Tibial nerve (tissue), 4 donors: ENCODE measurements around the gene FGD6. TPM values are rescaled to one million over a fixed set of nuclear protein-coding genes. Genes with fewer than 3 reads are reported as not detected.
"Not testable (repeated sequence)": the region's sequence is repeated elsewhere in the genome, so short reads cannot be mapped to it uniquely, and the experiment has no call there.

Source experiments
- DNase-seq, 2 donors: peaks; one replicate each; pipeline ENCODE4 v3.0.0-alpha.2; 2019; ENCODE audit warnings: low spot score in 2 of 2
- H3K27ac ChIP-seq, 4 donors: fragments of 200-600 bp; sonication (generic) in 3 of 4; one replicate each; pipeline ENCODE4 v1.5.1; 2017 to 2019; ENCODE audit warnings: mild to moderate bottlenecking in 1 of 4
- H3K27me3 ChIP-seq, 2 donors: fragments of 200-600 bp; sonication (generic) in 1 of 2; one replicate each; pipeline versions ENCODE4 v1.5.1 to v1.6.0; 2017 to 2019
- H3K36me3 ChIP-seq, 3 donors: fragments of 200-600 bp; sonication (generic); one replicate each; pipeline ENCODE4 v1.5.1; 2018 to 2019
- H3K4me1 ChIP-seq, 4 donors: fragments of 200-600 bp; sonication (generic) in 3 of 4; one replicate each; pipeline ENCODE4 v1.5.1; 2017 to 2019
- H3K4me3 ChIP-seq, 4 donors: fragments of 200-600 bp; sonication (generic) in 3 of 4; one replicate each; pipeline ENCODE4 v1.5.1; 2017 to 2019; ENCODE audit warnings: mild to moderate bottlenecking in 1 of 4, moderate library complexity in 1 of 4
- H3K9me3 ChIP-seq, 4 donors: fragments of 200-600 bp; sonication (generic) in 3 of 4; one replicate each; pipeline ENCODE4 v1.5.1; 2017 to 2019
- CTCF ChIP-seq, 5 experiments: fragments of 200-600 bp in 3 of 5; fragments of 450-650 bp in 2 of 5; sonication (generic) in 3 of 5; IDR thresholded peaks; one replicate each; pipeline ENCODE4 v1.5.1; 2016 to 2019; ENCODE audit warnings: antibody characterized with exemption in 5 of 5, mild to moderate bottlenecking in 3 of 5, moderate library complexity in 2 of 5
- EP300 ChIP-seq, 2 donors: sonication (generic); formaldehyde crosslinking; IDR thresholded peaks; one replicate each; pipeline ENCODE4 v1.6.1; 2017; ENCODE audit warnings: antibody characterized with exemption in 2 of 2, mild to moderate bottlenecking in 1 of 2
- POLR2A ChIP-seq, 2 donors: fragments of 450-650 bp; IDR thresholded peaks; one replicate each; pipeline ENCODE4 v1.6.1; 2017; ENCODE audit warnings: antibody characterized with exemption in 2 of 2, mild to moderate bottlenecking in 2 of 2, moderate library complexity in 2 of 2
- WGBS, 2 donors: methylation state at CpG; one replicate each; pipeline ENCODE4 v1.1.5; 2018; 5-methylcytosine and 5-hydroxymethylcytosine counted together
- total RNA-seq, 4 donors: library from RNA; depleted of rRNA; stranded (reverse); fragments of >200 nt; gene quantifications; one replicate each; pipeline ENCODE4 v1.1.0, GENCODE V29; 2016

Gene FGD6
- total RNA-seq, 4 donors from 2014 or later, result 9.2 to 13.4 (median 11.7) TPM

GRCh38 chr12:95146769-95147168 is 70.5 kb downstream of the FGD6 start:
- DNase-seq, result no peak
- Histone ChIP-seq H3K27ac (no peak overlapping the region), H3K4me1 (peaks cover 0 to 5% (median 0%) of the 10 kb centered on the region in 4 donors), H3K27me3 (no peaks in the 10 kb centered on the region), H3K9me3 (no peaks in the 10 kb centered on the region), H3K4me3 (no peak overlapping the region), H3K36me3 (no peaks in the 10 kb centered on the region)
- WGBS, 2 donors, result 37 to 52% methylated on average over 1 of the region's 1 CpG
- no peak for TF ChIP-seq CTCF (IDR thresholded peaks at IDR 0.05)
- no peak for TF ChIP-seq POLR2A (IDR thresholded peaks at IDR 0.05)
- TF ChIP-seq EP300 (IDR thresholded peaks at IDR 0.05), result no peak

GRCh38 chr12:95143621-95144205 is 73.6 kb downstream of the FGD6 start:
- Histone ChIP-seq H3K27ac (no peak overlapping the region), H3K9me3 (no peaks in the 10 kb centered on the region), H3K36me3 (no peaks in the 10 kb centered on the region), H3K27me3 (no peaks in the 10 kb centered on the region), H3K4me3 (no peak overlapping the region), H3K4me1 (peaks cover 0 to 5% (median 0%) of the 10 kb centered on the region in 4 donors)
- TF ChIP-seq EP300 (IDR thresholded peaks at IDR 0.05), result no peak
- no peak for TF ChIP-seq CTCF (IDR thresholded peaks at IDR 0.05)
- TF ChIP-seq POLR2A (IDR thresholded peaks at IDR 0.05), result no peak
- DNase-seq, result no peak
- WGBS, 2 donors, result 45 to 54% methylated on average over 3 of the region's 3 CpGs

GRCh38 chr12:95142431-95143151 is 74.7 kb downstream of the FGD6 start:
- 75 to 80% methylated on average over 2 of the region's 2 CpGs for WGBS, 2 donors
- H3K27ac ChIP-seq, result no peak overlapping the region
- H3K9me3 ChIP-seq, result no peaks in the 10 kb centered on the region
- H3K4me3 ChIP-seq, result no peak overlapping the region
- H3K36me3 ChIP-seq, result peaks cover 0 to 4% (median 0%) of the 10 kb centered on the region in 3 donors
- no peak for DNase-seq
- TF ChIP-seq EP300 (IDR thresholded peaks at IDR 0.05), result no peak
- no peak for TF ChIP-seq POLR2A (IDR thresholded peaks at IDR 0.05)
- TF ChIP-seq CTCF (IDR thresholded peaks at IDR 0.05), result no peak
- H3K4me1 ChIP-seq, result peaks cover 0 to 5% (median 0%) of the 10 kb centered on the region in 4 donors
- H3K27me3 ChIP-seq, result no peaks in the 10 kb centered on the region

- no peaks in the 10 kb centered on the region for H3K27me3 ChIP-seq
- peaks cover 0 to 5% (median 0%) of the 10 kb centered on the region in 4 donors for H3K4me1 ChIP-seq
- H3K4me3 ChIP-seq, result no peak overlapping the region
- DNase-seq, result no peak
- H3K36me3 ChIP-seq, result peaks cover 0 to 7% (median 0%) of the 10 kb centered on the region in 3 donors
- TF ChIP-seq EP300 (IDR thresholded peaks at IDR 0.05) (no peak), CTCF (IDR thresholded peaks at IDR 0.05) (no peak), POLR2A (IDR thresholded peaks at IDR 0.05) (no peak)
- H3K27ac ChIP-seq, result no peak overlapping the region
- no peaks in the 10 kb centered on the region for H3K9me3 ChIP-seq
- 75 to 79% methylated on average over 4 of the region's 4 CpGs for whole genome bisulfite sequencing, 2 donors
Observed at GRCh38 chr12:95141310-95141709, 76.0 kb downstream of the FGD6 start.

GRCh38 chr12:95138031-95138430 is 79.2 kb downstream of the FGD6 start:
- H3K27me3 ChIP-seq, H3K4me1 ChIP-seq, DNase-seq, H3K4me3 ChIP-seq, H3K27ac ChIP-seq, H3K9me3 ChIP-seq: not testable (repeated sequence)
- WGBS, 2 donors, result 96 to 97% methylated on average over 8 of the region's 8 CpGs
- peaks cover 0 to 20% (median 0%) of the 10 kb centered on the region in 3 donors for H3K36me3 ChIP-seq
